ENCODE data around the gene MGMT. TPM values are rescaled to one million over a fixed set of nuclear protein-coding genes. Genes with fewer than 3 reads are reported as not detected.

The MGMT gene
- total and polyA plus RNA-seq, 9 of the 15 experiments (the other 6 are each of a cell fraction or from before 2014, with no cell fraction given) = 0.03 to 0.29 (median 0.11) TPM; not detected in 4

GRCh38 chr10:129742742-129743550 lies 275.9 kb downstream of the MGMT start:
- no peak for TF ChIP-seq ZNF282 (CRISPR knock-in tag; IDR thresholded peaks at IDR 0.05)
- no peak for TF ChIP-seq MTA2 (IDR thresholded peaks at IDR 0.05; ENCODE audit: low read depth)
- no peak for TF ChIP-seq POLR2AphosphoS2 (IDR thresholded peaks at IDR 0.05; ENCODE audit: low read length)
- TF ChIP-seq NR0B1 (IDR thresholded peaks at IDR 0.05; ENCODE audit: partially characterized antibody) = no peak
- TF ChIP-seq NFE2 (IDR thresholded peaks at IDR 0.05; ENCODE audit: low read depth) = no peak
- no peak for TF ChIP-seq ADNP (tag; IDR thresholded peaks at IDR 0.05)
- no peak for TF ChIP-seq SNRNP70 (optimal IDR thresholded peaks at IDR 0.05; ENCODE audit: low read depth, low read length)
- TF ChIP-seq HMBOX1 (IDR thresholded peaks at IDR 0.05) = no peak
- DNase-seq (ENCODE audit: extremely low read depth in 1 of 4, low spot score in 3 of 4) = no peak
- BruUV-seq (replicated peaks) = no TSS peak
- no peak for ATAC-seq
- FAIRE-seq = no peak
- WGBS (ENCODE audit: insufficient coverage, low coverage, missing lambda C conversion rate) = 0% methylated on average over 16 of the region's 30 CpGs
- Histone ChIP-seq H3K4me3 (no peak overlapping the region), H4K20me1 (replicated peaks; ENCODE audit: control insufficient read depth, insufficient read depth, low read length) (no peaks in the 10 kb centered on the region), H3K9me1 (ENCODE audit: control insufficient read depth, insufficient read depth, low read length) (no peaks in the 10 kb centered on the region), H2AFZ (ENCODE audit: low read depth, low read length) (no peak overlapping the region), H3K27me3 (ENCODE audit: control insufficient read depth in 2 of 2, insufficient read depth in 2 of 2, low read length in 2 of 2) (no peaks in the 10 kb centered on the region; a peak in 1 of 5 replicates), H3K9me3 (replicated peaks; ENCODE audit: control insufficient read depth, insufficient read depth, low read depth, low read length) (no peaks in the 10 kb centered on the region), H3K9ac (ENCODE audit: insufficient read depth in 1 of 2, low read depth in 2 of 2, low read length in 2 of 2) (no peak overlapping the region), H3K79me2 (ENCODE audit: control insufficient read depth, insufficient read depth, low read length) (no peaks in the 10 kb centered on the region), H3K4me1 (replicated peaks in 1 of 2; ENCODE audit: control insufficient read depth in 2 of 2, insufficient read depth in 2 of 2, low read length in 2 of 2) (no peaks in the 10 kb centered on the region), H3K4me2 (ENCODE audit: insufficient read depth, low read length) (no peak overlapping the region), H3K27ac (ENCODE audit: extremely low read depth, low read depth, low read length) (no peak overlapping the region), H3K36me3 (ENCODE audit: control insufficient read depth, insufficient read depth, low read length) (no peaks in the 10 kb centered on the region)
- ChIA-PET POLR2A (no interaction called here), CTCF (ENCODE audit: low intra/inter-chr PET ratio) (no interaction called here)
- intact Hi-C loops (cut with micrococcal nuclease) = no loop called here
- in situ Hi-C loops (cut with MboI) = no loop called here

Data from K562 (cell line).